Epithelial cell of proximal tubule (primary cell): ENCODE measurements around the gene ADGRG1. TPM values are rescaled to one million over a fixed set of nuclear protein-coding genes. Genes with fewer than 3 reads are reported as not detected.

Experiments used
- DNase-seq: peaks from one replicate; pipeline ENCODE4 v3.0.0-alpha.2; 2011; ENCODE audit warnings: low read depth
- H3K4me3 ChIP-seq: 2 replicates; pipeline ENCODE4 v1.5.1; 2011; ENCODE audit warnings: low read depth, mild to moderate bottlenecking, low read length
- total RNA-seq: library from RNA; depleted of rRNA; stranded (reverse); fragments of >200 nt; gene quantifications from 2 replicates; pipeline ENCODE4 v1.2.3, GENCODE V29; 2015
- TF ChIP-seq, protein P1 (sequence below): conservative IDR thresholded peaks from 2 replicates; pipeline ENCODE4 v1.5.1; 2012; ENCODE audit warnings: low read depth, mild to moderate bottlenecking, low read length

Gene ADGRG1
- total RNA-seq, 1 donor from 2014 or later, result 101 TPM

- no peak overlapping the region for H3K4me3 ChIP-seq
- DNase-seq, result no peak
- TF ChIP-seq, protein P1, sequence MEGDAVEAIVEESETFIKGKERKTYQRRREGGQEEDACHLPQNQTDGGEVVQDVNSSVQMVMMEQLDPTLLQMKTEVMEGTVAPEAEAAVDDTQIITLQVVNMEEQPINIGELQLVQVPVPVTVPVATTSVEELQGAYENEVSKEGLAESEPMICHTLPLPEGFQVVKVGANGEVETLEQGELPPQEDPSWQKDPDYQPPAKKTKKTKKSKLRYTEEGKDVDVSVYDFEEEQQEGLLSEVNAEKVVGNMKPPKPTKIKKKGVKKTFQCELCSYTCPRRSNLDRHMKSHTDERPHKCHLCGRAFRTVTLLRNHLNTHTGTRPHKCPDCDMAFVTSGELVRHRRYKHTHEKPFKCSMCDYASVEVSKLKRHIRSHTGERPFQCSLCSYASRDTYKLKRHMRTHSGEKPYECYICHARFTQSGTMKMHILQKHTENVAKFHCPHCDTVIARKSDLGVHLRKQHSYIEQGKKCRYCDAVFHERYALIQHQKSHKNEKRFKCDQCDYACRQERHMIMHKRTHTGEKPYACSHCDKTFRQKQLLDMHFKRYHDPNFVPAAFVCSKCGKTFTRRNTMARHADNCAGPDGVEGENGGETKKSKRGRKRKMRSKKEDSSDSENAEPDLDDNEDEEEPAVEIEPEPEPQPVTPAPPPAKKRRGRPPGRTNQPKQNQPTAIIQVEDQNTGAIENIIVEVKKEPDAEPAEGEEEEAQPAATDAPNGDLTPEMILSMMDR, result no peak
These were observed 18.1 kb downstream of the ADGRG1 start for GRCh38 chr16:57646388-57647039.

DNA sequence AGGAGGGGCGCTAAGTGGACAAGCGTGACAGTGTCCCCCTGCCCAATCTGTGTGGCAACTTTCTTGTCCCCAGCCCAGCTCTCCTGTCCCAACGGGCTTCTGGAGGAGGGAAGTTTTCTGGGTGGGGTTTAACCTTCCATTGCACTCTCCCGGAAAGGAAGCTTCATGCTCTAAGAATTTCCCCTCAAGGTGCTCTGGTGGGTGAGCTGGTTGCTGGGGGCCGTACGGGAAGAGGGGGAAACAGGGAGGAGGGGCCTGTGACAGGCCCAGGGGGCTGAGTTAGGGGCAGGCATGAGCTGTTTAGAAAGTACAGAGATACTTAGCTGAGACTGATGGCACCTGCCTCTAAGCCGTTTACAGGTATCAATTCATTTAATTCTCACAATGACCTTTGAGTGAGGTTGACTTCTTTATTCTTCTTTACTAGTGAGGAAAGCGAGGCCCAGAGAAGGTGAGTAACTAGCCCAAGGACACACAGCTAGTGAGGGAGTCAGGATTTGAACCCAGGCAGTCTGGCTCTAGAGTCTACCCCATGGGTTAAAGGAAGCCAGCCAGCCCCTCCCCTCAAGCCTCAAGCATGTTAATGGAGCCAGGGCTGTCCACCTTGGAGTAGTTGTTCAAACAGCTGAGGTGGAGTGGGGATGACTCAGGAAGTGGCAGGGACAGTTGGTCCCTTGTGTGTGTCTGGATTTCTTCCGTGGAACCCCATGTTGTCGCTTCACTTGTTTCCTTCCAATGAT, 18.9 kb downstream of the ADGRG1 start:
- no peak overlapping the region for H3K4me3 ChIP-seq
- DNase-seq, result no peak
- TF ChIP-seq, protein P1, result no peak

DNA sequence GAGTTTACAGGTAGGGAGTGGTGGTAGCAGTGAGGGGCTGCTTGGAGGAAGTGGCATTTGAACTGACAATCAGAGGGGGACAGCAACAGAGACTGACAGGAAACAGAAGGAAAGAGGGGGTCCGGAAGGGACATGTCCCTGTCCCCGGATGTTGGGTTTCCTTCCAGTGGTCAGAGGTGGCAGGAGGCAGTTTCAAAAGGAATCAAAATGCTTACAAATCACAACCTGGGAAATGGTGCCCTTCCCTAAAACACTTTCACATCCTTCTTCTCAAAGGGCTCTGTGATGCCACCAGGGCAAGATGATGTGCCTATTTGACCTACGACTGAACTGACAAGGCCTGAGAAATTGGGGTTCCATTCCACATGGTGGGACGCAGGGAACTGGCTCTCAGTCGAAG, 19.7 kb downstream of the ADGRG1 start:
- TF ChIP-seq, protein P1, result no peak
- DNase-seq, result no peak
- H3K4me3 ChIP-seq, result no peak overlapping the region

DNA sequence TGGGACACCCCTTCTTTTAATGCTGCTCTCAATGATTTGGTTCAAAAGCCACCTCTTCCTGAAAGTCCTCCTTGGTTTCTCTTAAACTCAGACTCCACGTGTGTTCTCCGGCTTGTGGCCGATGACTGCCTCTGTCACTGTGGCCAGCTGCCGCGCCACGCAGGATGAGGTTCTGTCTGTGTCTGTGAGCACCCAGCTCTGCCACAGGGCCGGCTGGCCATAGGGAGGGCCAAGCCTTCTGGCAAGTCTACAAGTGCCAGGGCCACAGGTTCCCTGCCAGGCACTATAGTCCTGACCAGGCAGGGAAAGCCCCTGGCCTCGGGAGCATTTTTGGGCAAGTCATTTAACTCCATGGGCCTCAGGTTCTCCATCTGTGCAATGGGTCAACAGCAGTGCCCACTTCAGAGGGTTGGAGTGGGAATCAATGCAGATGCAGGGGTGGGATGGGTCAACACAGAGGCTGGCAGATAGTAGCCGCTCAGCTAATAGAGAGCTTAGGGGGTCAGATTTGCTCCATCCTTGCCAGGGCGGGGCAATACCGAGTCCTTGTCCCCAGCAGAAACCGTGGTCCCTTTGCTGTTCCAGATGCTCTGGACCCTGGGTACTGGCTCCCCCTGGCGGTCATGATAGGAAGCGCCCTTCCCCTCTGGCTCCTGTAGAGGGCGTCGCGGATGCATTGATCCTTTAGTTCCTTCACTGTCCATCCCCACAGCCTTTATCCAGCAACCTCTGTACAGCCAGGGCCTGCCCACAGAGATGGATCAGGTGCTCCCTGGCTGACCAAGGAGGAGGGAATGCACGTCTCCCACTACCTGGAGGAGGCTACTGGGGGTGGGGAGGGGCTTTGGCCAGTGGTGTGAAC, 20.4 kb downstream of the ADGRG1 start:
- no peak overlapping the region for H3K4me3 ChIP-seq
- DNase-seq, result no peak
- TF ChIP-seq, protein P1, result peak; percentile 100

- DNase-seq, result no peak
- TF ChIP-seq, protein P1, result no peak
- H3K4me3 ChIP-seq, result no peak overlapping the region
These were observed 21.0 kb downstream of the ADGRG1 start for GRCh38 chr16:57649443-57649751.

GRCh38 chr16:57649846-57650245, 21.4 kb downstream of the ADGRG1 start:
- TF ChIP-seq, protein P1, result no peak
- DNase-seq, result no peak
- H3K4me3 ChIP-seq, result no peak overlapping the region
